MM.1S (cell line): ENCODE data around the gene SLC25A1.

ENCODE experiments used
- DNase-seq: peaks from one replicate; pipeline ENCODE4 v3.0.0-alpha.2; 2015
- H2AFZ ChIP-seq: fragments of 300-600 bp; sonication (generic); 2 replicates; pipeline ENCODE4 v1.6.0; 2016; ENCODE audit warnings: antibody characterized with exemption, low read length
- H3F3A ChIP-seq: fragments of 300-600 bp; sonication (generic); 2 replicates; pipeline ENCODE4 v1.6.1; 2016; ENCODE audit warnings: mild to moderate bottlenecking, antibody characterized with exemption, low read length, moderate library complexity, mixed read lengths; ENCODE audit not compliant: insufficient read depth
- H3K27ac ChIP-seq: fragments of 300-600 bp; sonication (generic); 2 replicates; pipeline ENCODE4 v1.5.1; 2016; ENCODE audit warnings: mild to moderate bottlenecking, low read length
- H3K27me3 ChIP-seq: fragments of 300-600 bp; sonication (generic); replicated peaks from 2 replicates; pipeline ENCODE4 v1.6.0; 2016; ENCODE audit warnings: low read length; ENCODE audit not compliant: insufficient read depth
- H3K36me3 ChIP-seq: fragments of 300-600 bp; sonication (generic); replicated peaks from 2 replicates; pipeline ENCODE4 v1.6.1; 2016; ENCODE audit warnings: mild to moderate bottlenecking, low read length, mixed read lengths; ENCODE audit not compliant: insufficient read depth
- H3K4me1 ChIP-seq: fragments of 300-600 bp; sonication (generic); 2 replicates; pipeline ENCODE4 v1.6.1; 2016; ENCODE audit warnings: low read length, mixed read lengths
- H3K4me2 ChIP-seq: fragments of 300-600 bp; sonication (generic); 2 replicates; pipeline ENCODE4 v1.6.0; 2016; ENCODE audit warnings: low read depth, low read length
- H3K4me3 ChIP-seq: fragments of 300-600 bp; sonication (generic); 2 replicates; pipeline ENCODE4 v1.5.1; 2016; ENCODE audit warnings: low read length, mixed read lengths
- H3K79me2 ChIP-seq: fragments of 300-600 bp; sonication (generic); 2 replicates; pipeline ENCODE4 v1.6.1; 2016; ENCODE audit warnings: mixed run types, low read length, mixed read lengths
- H3K9ac ChIP-seq: fragments of 300-600 bp; sonication (generic); 2 replicates; pipeline ENCODE4 v1.6.1; 2016; ENCODE audit warnings: low read length, mixed read lengths
- H3K9me2 ChIP-seq: fragments of 300-600 bp; sonication (generic); replicated peaks from 2 replicates; pipeline ENCODE4 v1.6.1; 2016; ENCODE audit warnings: mild to moderate bottlenecking, low read length, mixed read lengths; ENCODE audit not compliant: insufficient read depth
- H3K9me3 ChIP-seq: fragments of 300-600 bp; sonication (generic); replicated peaks from 2 replicates; pipeline ENCODE4 v1.6.1; 2016; ENCODE audit warnings: mild to moderate bottlenecking, low read length, mixed read lengths; ENCODE audit not compliant: insufficient read depth
- H4K20me1 ChIP-seq: fragments of 300-600 bp; sonication (generic); 2 replicates; pipeline ENCODE4 v1.6.1; 2016; ENCODE audit warnings: mild to moderate bottlenecking, low read length, moderate library complexity, mixed read lengths; ENCODE audit not compliant: insufficient read depth
- EZH2 ChIP-seq: fragments of 300-600 bp; sonication (generic); optimal IDR thresholded peaks from 2 replicates; pipeline ENCODE3; 2017; ENCODE audit warnings: low read depth, mild to moderate bottlenecking, antibody characterized with exemption, low read length, mixed read lengths
- EZH2phosphoT487 ChIP-seq: fragments of 300-600 bp; sonication (generic); IDR thresholded peaks from 2 replicates; pipeline ENCODE4 v1.6.1; 2018; ENCODE audit warnings: antibody characterized with exemption, low read length
- TF ChIP-seq, protein P1 (sequence below): fragments of 300-600 bp; sonication (generic); IDR thresholded peaks from 2 replicates; pipeline ENCODE4 v1.5.1; 2016; ENCODE audit warnings: antibody characterized with exemption, low read length, mixed read lengths

Gene SLC25A1

DNA sequence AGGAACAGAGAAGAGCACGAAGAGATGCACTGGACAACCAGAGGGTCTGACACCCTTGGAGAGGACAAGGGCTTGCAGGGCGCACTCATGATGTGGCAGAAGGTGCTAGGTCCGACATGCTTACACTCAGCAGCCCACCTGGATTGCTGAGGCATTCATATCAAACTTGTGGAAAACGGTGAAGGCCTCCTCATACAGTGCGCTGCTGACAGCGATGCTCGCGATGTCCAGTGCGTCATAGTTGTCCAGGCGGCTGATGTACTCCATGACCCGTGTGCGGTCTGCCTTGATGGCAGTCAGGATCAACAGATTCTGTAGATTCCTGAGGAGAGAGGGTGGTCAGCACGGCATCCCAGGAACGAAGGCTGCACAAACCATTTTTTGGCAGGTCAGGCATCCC is 31.7 kb upstream of the SLC25A1 start:
- no peaks in the 10 kb centered on the region for H3F3A ChIP-seq
- no peak overlapping the region for H3K4me3 ChIP-seq
- H3K9me3 ChIP-seq, result no peaks in the 10 kb centered on the region
- H3K4me2 ChIP-seq, result no peak overlapping the region
- H3K27ac ChIP-seq, result no peak overlapping the region
- H2AFZ ChIP-seq, result no peak overlapping the region
- no peaks in the 10 kb centered on the region for H3K4me1 ChIP-seq
- no peaks in the 10 kb centered on the region for H3K79me2 ChIP-seq
- DNase-seq, result no peak
- no peaks in the 10 kb centered on the region for H4K20me1 ChIP-seq
- TF ChIP-seq, protein P1, sequence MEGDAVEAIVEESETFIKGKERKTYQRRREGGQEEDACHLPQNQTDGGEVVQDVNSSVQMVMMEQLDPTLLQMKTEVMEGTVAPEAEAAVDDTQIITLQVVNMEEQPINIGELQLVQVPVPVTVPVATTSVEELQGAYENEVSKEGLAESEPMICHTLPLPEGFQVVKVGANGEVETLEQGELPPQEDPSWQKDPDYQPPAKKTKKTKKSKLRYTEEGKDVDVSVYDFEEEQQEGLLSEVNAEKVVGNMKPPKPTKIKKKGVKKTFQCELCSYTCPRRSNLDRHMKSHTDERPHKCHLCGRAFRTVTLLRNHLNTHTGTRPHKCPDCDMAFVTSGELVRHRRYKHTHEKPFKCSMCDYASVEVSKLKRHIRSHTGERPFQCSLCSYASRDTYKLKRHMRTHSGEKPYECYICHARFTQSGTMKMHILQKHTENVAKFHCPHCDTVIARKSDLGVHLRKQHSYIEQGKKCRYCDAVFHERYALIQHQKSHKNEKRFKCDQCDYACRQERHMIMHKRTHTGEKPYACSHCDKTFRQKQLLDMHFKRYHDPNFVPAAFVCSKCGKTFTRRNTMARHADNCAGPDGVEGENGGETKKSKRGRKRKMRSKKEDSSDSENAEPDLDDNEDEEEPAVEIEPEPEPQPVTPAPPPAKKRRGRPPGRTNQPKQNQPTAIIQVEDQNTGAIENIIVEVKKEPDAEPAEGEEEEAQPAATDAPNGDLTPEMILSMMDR, result no peak
- TF ChIP-seq EZH2phosphoT487, result no peak
- no peak for TF ChIP-seq EZH2
- no peak overlapping the region for H3K9ac ChIP-seq
- H3K36me3 ChIP-seq, result no peaks in the 10 kb centered on the region
- H3K9me2 ChIP-seq, result no peaks in the 10 kb centered on the region
- H3K27me3 ChIP-seq, result no peaks in the 10 kb centered on the region

DNA sequence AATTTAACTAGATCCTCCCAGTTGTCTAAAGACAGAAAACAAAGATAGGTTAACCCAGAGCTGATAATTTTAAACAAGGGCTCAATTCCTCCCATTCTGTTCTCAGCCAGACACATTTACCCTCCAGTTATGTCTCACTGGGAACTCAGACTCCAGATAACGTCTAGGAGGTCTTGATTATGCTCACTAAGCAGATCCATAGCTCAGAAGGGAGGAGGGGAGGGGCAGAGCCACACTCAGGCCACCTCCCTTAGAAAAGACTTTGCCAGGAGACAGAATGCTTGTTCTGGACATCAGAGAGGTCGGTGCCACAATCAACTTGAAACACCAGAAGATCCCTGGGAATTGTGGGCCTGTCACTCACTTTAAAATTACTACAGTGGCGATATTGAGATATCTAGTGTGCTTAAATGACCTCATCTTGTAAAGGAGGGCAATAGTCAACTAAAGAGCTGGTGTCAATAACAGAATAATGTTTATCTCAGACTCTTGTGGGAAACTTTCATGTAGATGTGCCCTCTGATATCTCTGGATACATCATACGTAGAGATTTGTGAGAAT is 29.8 kb upstream of the SLC25A1 start:
- H3K9me2 ChIP-seq, result no peaks in the 10 kb centered on the region
- no peak for TF ChIP-seq EZH2phosphoT487
- no peak for TF ChIP-seq EZH2
- TF ChIP-seq, protein P1, result no peak
- DNase-seq, result no peak

DNA sequence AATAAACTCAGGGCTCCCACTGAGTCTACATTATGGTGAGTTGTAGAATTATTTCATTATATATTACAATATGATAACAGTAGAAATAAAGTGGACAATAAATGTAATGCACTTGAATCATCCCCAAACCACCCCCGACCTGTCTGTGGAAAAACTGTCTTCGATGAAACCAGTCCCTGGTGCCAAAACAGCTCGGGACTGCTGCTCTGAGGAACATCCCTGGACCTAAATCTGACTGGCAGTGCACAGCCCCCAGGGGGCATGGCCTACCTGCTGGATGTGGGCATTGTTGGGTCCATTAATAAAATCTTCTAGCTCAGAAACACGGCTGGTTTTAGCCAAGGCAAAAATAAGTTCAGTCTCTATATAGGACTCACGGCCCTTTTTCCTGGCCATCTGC is 29.3 kb upstream of the SLC25A1 start:
- Histone ChIP-seq H3K36me3 (no peaks in the 10 kb centered on the region), H3K27me3 (peaks cover 6% of the 10 kb centered on the region; the same call in 1 of the 2 replicates), H4K20me1 (no peaks in the 10 kb centered on the region), H3K27ac (no peak overlapping the region), H3K9me3 (no peaks in the 10 kb centered on the region), H3K9me2 (no peaks in the 10 kb centered on the region), H3K4me2 (no peak overlapping the region), H3F3A (no peaks in the 10 kb centered on the region), H3K4me1 (no peaks in the 10 kb centered on the region), H3K79me2 (no peaks in the 10 kb centered on the region), H3K4me3 (no peak overlapping the region), H3K9ac (no peak overlapping the region), H2AFZ (no peak overlapping the region)
- DNase-seq, result no peak
- TF ChIP-seq, protein P1, result no peak
- TF ChIP-seq EZH2 (no peak), EZH2phosphoT487 (no peak)

More for the DNA sequence above, 29.8 kb upstream of the SLC25A1 start:
- Histone ChIP-seq H3K4me2 (no peak overlapping the region), H4K20me1 (no peaks in the 10 kb centered on the region), H3K79me2 (no peaks in the 10 kb centered on the region), H3K36me3 (no peaks in the 10 kb centered on the region), H3K27me3 (peaks cover 6% of the 10 kb centered on the region; the same call in 1 of the 2 replicates), H3K4me3 (no peak overlapping the region), H3K27ac (no peak overlapping the region), H3K4me1 (no peaks in the 10 kb centered on the region), H3F3A (no peaks in the 10 kb centered on the region), H3K9ac (no peak overlapping the region), H2AFZ (no peak overlapping the region), H3K9me3 (no peaks in the 10 kb centered on the region)
